Hematopoietic multipotent progenitor cell treated with erythropoietin and hydrocortisone succinate and interleukin-3 and kit ligand, for 4 days (in vitro differentiated cells): ENCODE measurements around the gene CEBPB.
"Not testable (repeated sequence)": the region's sequence is repeated elsewhere in the genome, so short reads cannot be mapped to it uniquely, and the experiment has no call there.

Experiments
- DNase-seq: peaks from one replicate; pipeline ENCODE4 v3.0.0-alpha.2; 2015

CEBPB gene

GRCh38 chr20:50190251-50191064, at the start of gene CEBPB:
CEBPB (plus strand) TSS chr20:50190830; CDS start chr20:50191034, 204 bp downstream.
- peak; percentile 93 for DNase-seq

DNA sequence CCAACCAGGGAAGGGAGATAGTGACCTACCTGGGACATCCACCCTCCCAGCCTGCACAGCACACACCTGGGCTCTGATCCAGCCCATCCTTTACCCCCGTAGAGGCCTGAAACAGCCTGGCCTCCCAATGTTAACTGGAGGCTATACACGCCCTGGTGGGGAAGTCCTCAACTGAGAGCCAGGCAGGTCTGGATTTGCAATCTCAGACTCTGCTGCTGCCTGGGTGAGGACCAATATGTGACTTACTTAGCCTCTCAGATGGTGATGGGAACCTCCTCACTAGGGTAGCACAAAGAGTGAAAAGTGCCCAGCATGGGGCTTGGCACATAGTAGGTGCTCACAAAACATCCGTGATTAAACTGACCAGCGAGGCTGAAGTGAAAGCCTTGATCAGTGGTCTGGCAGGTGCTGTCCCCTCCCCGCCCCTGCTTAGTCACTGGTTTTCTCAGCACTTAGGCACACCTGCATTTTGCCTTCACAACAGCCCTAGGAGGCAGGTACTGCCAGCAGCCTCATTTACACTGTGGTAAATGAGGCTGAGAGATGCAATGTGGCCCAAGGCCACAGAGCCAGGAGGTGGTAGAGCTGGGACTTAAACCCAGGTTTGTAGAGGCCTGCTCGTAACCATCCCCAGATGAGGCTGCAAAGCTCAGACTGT, 49.5 kb upstream of the CEBPB start:
- DNase-seq, result no peak

GRCh38 chr20:50141811-50142561, 48.6 kb upstream of the CEBPB start:
- DNase-seq, result no peak

DNA sequence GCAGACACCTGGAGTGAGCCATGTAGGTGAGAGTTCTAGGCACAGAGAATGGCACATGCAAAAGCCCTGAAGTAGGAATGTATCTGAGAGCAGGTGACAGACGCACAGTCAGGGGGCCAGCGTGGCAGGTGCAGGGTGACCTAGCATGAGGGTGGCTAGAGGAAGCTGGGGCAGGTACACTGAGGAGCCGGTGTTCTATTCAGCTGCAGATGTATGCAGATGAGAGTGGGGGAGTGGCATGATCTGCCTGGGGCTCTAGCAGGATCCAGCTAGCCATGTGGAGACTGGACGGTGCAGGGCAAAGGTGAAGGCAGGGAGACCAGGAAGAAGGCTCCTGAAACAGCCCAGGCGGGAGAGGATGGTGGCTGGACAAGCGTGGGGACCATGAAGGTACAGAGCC, 47.8 kb upstream of the CEBPB start:
- no peak for DNase-seq

- DNase-seq, result peak; percentile 28
These were observed 46.3 kb upstream of the CEBPB start for GRCh38 chr20:50144362-50144761.

- no peak for DNase-seq
These were observed 45.1 kb upstream of the CEBPB start for GRCh38 chr20:50145566-50145965.

- no peak for DNase-seq
These were observed 44.4 kb upstream of the CEBPB start for GRCh38 chr20:50146214-50146613.

GRCh38 chr20:50146732-50147662, 43.6 kb upstream of the CEBPB start:
- DNase-seq, result peak; percentile 92

DNA sequence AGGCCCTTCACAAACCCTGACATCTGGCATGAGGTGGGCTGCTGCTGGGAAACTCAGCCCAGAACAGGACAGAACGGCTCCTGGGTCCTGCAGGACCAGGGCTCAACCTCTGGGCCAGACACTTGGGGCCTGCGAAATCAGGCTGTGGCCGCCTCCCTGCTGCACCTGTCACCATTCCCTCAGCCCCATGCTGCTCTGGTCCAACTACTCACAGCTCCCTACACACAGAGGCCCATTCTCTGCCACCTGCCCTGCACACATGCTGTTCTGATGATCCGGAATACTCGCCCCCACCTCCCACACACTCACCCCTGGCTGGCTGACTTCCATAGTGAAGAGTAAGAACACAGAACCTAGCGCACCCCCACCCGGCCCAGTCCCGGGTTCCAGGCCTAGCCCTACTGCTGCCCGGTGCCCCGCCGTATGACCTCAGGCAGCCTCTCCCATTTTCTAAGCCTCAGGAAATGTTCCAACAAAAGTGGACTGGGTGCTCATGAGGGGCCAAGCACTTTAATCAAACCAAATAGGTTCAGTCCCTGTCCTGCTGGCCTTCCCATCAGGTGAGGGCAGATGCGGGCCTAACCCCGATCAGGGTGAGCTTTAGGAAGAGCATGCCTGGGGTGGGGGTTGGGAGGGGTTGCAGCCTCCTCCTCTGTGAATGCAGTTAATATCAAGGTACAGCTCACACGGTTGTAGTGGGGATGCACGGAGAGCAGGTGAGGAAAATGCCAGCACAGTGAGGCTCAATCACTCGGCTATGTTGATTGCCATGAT, 41.0 kb upstream of the CEBPB start:
- DNase-seq, result no peak

DNA sequence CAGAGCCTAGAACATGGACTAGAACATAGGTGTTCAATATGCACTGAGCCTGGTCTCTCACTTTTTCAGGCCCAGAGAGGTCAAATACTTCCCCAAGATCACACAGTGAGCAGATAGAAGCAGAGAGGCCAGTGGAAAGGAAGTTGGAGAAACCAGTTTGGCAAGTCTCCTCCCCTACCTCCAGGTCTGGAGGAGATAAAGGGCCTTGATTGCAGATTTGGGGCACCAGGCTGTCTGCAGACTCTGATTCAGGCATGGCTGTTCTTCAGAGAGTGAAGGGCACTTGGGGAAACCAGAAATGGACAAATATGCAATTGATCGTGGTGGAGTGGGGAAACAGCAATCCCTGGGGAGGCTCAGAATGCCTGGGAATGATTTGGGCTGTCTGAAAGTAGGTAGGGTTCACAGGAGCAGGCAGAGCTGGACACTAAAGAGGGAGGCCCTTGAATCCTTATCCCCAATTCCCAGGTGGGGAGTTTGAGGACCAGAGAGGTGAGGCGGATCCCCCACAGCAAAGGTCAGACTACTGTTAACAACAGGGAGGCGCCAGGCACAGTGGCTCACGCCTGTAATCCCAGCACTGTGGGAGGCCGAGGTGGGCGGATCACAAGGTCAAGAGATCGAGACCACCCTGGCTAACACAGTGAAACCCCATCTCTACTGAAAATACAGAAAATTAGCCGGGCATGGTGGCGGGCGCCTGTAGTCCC, 39.4 kb upstream of the CEBPB start:
- peak; percentile 82 for DNase-seq

- DNase-seq, result no peak
These were observed 38.1 kb upstream of the CEBPB start for GRCh38 chr20:50152394-50153152.

- DNase-seq, result peak; percentile 37
These were observed 37.5 kb upstream of the CEBPB start for GRCh38 chr20:50153153-50153499.

GRCh38 chr20:50153500-50154377, 36.9 kb upstream of the CEBPB start, which contains the start of gene PEDS1:
PEDS1 (minus strand) TSS chr20:50153723; CDS start chr20:50153637, 86 bp downstream.
- peak; percentile 96 for DNase-seq

DNA sequence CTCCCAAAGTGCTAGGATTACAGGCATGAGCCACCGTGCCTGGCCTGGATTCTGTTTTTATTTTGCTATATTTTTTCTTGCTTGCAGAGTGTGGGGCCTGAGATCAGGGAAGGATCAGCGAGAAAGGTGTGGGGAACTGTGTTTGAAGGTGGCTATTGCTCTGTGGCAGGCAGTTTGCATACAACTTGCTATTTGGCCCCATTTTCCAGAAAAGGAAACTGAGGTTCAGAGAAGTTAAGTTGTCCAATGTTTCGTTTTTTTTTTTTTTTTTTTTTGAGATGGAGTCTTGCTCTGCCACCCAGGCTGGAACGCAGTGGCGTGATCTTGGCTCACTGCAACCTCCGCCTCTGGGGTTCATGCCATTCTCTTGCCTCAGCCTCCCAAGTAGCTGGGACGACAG, 29.1 kb upstream of the CEBPB start:
- DNase-seq, result not testable (repeated sequence)

- no peak for DNase-seq
These were observed 26.9 kb upstream of the CEBPB start for GRCh38 chr20:50163570-50164317.

DNA sequence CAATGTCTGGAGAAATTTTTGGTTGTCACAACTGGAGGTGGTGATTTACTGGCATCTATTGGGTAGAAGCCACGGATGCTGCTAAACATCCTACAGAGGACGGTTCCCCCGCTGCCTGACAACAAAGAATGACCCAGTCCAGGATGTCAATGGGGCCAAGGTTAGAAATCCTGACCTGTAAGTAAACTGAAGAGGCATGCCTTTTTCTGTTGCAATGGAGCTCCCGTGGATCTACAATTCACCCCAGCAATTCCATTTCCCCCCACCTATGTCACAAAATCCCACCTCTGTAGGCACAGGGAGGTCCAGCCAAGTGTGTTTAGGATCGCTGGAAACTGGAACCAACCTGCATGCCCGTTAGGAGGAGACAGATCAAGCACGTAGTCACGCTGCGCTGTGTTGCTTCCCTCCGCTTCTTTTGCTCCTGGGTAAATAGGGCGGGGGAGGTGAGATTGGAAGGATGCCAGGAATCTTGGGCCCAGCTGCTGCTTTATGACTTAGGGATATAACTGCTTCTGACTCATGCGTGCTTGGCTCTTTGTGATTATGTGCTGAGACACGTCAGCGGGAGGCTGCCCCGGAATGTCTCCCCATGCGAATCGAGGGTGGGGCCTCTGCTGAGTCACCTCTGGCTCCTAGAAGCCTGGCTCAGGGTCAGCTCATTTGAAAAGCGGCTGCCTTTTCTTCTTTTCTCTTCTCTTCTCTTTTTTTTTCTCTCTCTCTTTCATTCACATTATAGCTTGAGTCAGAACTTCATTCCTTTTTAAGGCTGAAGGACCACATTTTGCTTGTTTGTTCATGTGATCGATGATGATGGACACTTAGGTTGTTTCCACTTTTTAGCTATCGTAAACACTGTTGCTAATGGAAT, 24.7 kb upstream of the CEBPB start:
- peak; percentile 99 for DNase-seq

GRCh38 chr20:50169329-50169823, 21.3 kb upstream of the CEBPB start:
- peak; percentile 89 for DNase-seq
